ENCODE results near the gene NFIC.
"Not testable (repeated sequence)": the region's sequence is repeated elsewhere in the genome, so short reads cannot be mapped to it uniquely, and the experiment has no call there.

NFIC gene

DNA sequence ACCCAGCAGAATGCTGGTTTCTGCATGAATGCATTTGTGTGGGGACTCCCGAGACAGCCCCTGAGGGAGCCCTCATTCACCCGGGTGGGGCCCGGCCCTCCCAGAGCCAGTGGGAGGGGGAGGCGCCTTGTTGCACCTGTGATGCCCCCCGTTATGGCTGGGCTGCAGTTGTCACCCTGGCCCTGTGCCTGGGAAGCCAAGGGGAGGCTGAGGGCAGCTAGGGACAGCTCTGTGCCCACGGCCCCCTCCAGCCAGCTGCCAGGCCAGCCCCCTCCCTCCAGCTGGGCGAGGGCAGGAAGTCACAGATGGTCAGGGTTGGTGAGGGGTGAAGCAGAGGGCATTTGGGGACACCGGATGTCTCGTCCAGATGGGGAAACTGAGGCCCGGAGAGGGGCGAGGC lies 26.1 kb downstream of the NFIC start:
- H3K4me3 ChIP-seq (ENCODE audit: low read depth, low read length): no peak overlapping the region
- in situ Hi-C loops (cut with HindIII; ENCODE audit: low sequenced_read_pairs): no loop called here
- TF ChIP-seq CTCF (IDR thresholded peaks at IDR 0.05; ENCODE audit: low read depth, low read length, missing control alignments): no peak
- no peak for DNase-seq (ENCODE audit: low read depth)

DNA sequence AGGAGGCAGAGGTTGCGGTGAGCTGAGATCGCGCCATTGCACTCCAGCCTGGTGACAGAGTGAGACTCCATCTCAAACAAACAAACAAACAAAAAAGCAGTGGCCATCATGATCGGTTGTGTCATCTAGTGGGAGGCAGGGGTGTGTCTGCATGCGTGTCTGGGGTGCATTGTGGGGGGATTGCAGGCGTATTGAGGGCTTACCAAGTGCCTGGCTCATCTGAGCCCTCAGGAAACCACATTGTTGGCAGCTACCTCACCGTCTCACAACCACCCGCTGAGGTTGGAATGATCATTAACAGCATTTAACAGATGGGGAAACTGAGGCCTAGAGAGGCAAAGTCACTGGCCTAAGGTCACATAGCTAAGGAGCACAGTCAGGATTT lies 30.5 kb downstream of the NFIC start:
- TF ChIP-seq CTCF (IDR thresholded peaks at IDR 0.05; ENCODE audit: low read depth, low read length, missing control alignments): no peak
- H3K4me3 ChIP-seq (ENCODE audit: low read depth, low read length): no peak overlapping the region
- in situ Hi-C loops (cut with HindIII; ENCODE audit: low sequenced_read_pairs): no loop called here
- DNase-seq (ENCODE audit: low read depth): no peak

- TF ChIP-seq CTCF (IDR thresholded peaks at IDR 0.05; ENCODE audit: low read depth, low read length, missing control alignments): no peak
- DNase-seq (ENCODE audit: low read depth): no peak
- H3K4me3 ChIP-seq (ENCODE audit: low read depth, low read length): no peak overlapping the region
- in situ Hi-C loops (cut with HindIII; ENCODE audit: low sequenced_read_pairs): no loop called here
These were observed 31.1 kb downstream of the NFIC start for GRCh38 chr19:3397266-3398022.

GRCh38 chr19:3398114-3398899 lies 31.9 kb downstream of the NFIC start:
- DNase-seq (ENCODE audit: low read depth): no peak
- TF ChIP-seq CTCF (IDR thresholded peaks at IDR 0.05; ENCODE audit: low read depth, low read length, missing control alignments): no peak
- H3K4me3 ChIP-seq (ENCODE audit: low read depth, low read length): no peak overlapping the region
- in situ Hi-C loops (cut with HindIII; ENCODE audit: low sequenced_read_pairs): no loop called here

GRCh38 chr19:3398900-3399278 lies 32.5 kb downstream of the NFIC start:
- no peak for DNase-seq (ENCODE audit: low read depth)
- H3K4me3 ChIP-seq (ENCODE audit: low read depth, low read length): no peak overlapping the region
- no peak for TF ChIP-seq CTCF (IDR thresholded peaks at IDR 0.05; ENCODE audit: low read depth, low read length, missing control alignments)
- in situ Hi-C loops (cut with HindIII; ENCODE audit: low sequenced_read_pairs): no loop called here

DNA sequence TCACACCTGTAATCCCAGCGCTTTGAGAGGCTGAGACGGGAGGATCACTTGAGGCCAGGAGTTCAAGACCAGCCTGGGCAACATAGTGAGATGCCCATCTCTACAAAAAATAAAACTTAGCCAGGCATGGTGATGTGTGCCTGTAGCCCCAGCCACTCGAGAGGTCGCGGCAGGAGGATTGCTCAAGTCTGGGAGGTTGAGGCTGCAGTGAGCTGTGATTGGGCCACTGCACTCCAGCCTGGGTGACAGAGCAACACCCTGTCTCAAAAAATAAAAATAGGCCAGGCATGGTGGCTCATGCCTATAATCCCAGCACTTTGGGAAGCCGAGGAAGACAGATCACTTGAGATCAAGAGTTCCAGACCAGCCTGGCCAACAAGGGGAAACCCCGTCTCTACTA lies 32.9 kb downstream of the NFIC start:
- H3K4me3 ChIP-seq (ENCODE audit: low read depth, low read length); DNase-seq (ENCODE audit: low read depth); in situ Hi-C loops (cut with HindIII; ENCODE audit: low sequenced_read_pairs): not testable (repeated sequence)

Data from astrocyte of the cerebellum (primary cell).